Astrocyte (in vitro differentiated cells and primary cell): ENCODE results near the gene FSTL3.

ENCODE experiments used
- EZH2 ChIP-seq: IDR thresholded peaks from 2 replicates; pipeline ENCODE4 v1.6.1; 2012; ENCODE audit warnings: mild to moderate bottlenecking, low read length, inconsistent platforms; ENCODE audit not compliant: insufficient read depth
- TF ChIP-seq, protein P1 (sequence below): IDR thresholded peaks from 2 replicates; pipeline ENCODE4 v1.5.1; 2011; ENCODE audit warnings: low read depth, mild to moderate bottlenecking, inconsistent platforms, low read length, moderate library complexity; ENCODE audit not compliant: insufficient read depth

GRCh38 chr19:722553-723101 is 46.4 kb downstream of the FSTL3 start:
- TF ChIP-seq, protein P1, sequence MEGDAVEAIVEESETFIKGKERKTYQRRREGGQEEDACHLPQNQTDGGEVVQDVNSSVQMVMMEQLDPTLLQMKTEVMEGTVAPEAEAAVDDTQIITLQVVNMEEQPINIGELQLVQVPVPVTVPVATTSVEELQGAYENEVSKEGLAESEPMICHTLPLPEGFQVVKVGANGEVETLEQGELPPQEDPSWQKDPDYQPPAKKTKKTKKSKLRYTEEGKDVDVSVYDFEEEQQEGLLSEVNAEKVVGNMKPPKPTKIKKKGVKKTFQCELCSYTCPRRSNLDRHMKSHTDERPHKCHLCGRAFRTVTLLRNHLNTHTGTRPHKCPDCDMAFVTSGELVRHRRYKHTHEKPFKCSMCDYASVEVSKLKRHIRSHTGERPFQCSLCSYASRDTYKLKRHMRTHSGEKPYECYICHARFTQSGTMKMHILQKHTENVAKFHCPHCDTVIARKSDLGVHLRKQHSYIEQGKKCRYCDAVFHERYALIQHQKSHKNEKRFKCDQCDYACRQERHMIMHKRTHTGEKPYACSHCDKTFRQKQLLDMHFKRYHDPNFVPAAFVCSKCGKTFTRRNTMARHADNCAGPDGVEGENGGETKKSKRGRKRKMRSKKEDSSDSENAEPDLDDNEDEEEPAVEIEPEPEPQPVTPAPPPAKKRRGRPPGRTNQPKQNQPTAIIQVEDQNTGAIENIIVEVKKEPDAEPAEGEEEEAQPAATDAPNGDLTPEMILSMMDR, result no peak
- TF ChIP-seq EZH2, result no peak
